Immature natural killer cell (primary cell): ENCODE measurements around the gene RASA3. TPM values are rescaled to one million over a fixed set of nuclear protein-coding genes. Genes with fewer than 3 reads are reported as not detected.

Experiments
- DNase-seq, 3 donors: peaks; one replicate each; pipeline ENCODE4 v3.0.0; 2022; ENCODE audit warnings: mixed read lengths in 1 of 3
- H3K27ac Mint-ChIP-seq, 6 donors: one replicate each; pipeline ENCODE4 v1.8.0; 2020; ENCODE audit warnings: mixed read lengths in 6 of 6, mild to moderate bottlenecking in 5 of 6, inconsistent platforms in 4 of 6, moderate library complexity in 3 of 6
- H3K27me3 Mint-ChIP-seq, 3 donors: one replicate each; pipeline ENCODE4 v1.8.0; 2020 to 2021; ENCODE audit warnings: low read depth in 3 of 3, mild to moderate bottlenecking in 3 of 3, mixed read lengths in 3 of 3, moderate library complexity in 3 of 3, inconsistent platforms in 1 of 3
- H3K36me3 Mint-ChIP-seq, 3 donors: one replicate each; pipeline ENCODE4 v1.8.0; 2020; ENCODE audit warnings: mixed read lengths in 3 of 3, inconsistent platforms in 2 of 3, mild to moderate bottlenecking in 2 of 3
- H3K4me1 Mint-ChIP-seq, 2 donors: one replicate each; pipeline ENCODE4 v1.8.0; 2020; ENCODE audit warnings: inconsistent platforms in 2 of 2, mild to moderate bottlenecking in 2 of 2, mixed read lengths in 2 of 2, moderate library complexity in 1 of 2
- H3K4me3 Mint-ChIP-seq, 5 donors: one replicate each; pipeline ENCODE4 v1.8.0; 2020; ENCODE audit warnings: mild to moderate bottlenecking in 5 of 5, mixed read lengths in 5 of 5, inconsistent platforms in 3 of 5, moderate library complexity in 3 of 5
- H3K9me3 Mint-ChIP-seq, 6 donors: one replicate each; pipeline ENCODE4 v1.8.0; 2020; ENCODE audit warnings: mild to moderate bottlenecking in 6 of 6, mixed read lengths in 6 of 6, inconsistent platforms in 4 of 6, moderate library complexity in 3 of 6
- polyA plus RNA-seq, 3 donors: library from polyadenylated mRNA; unstranded; fragments of 300-500 nt; fragmentation: Illumina TruSeq; gene quantifications; one replicate each; pipeline ENCODE4 v1.2.3, GENCODE V29; 2021

Gene RASA3
- polyA plus RNA-seq, 3 donors from 2014 or later, result 37.4 to 153 (median 64.8) TPM

DNA sequence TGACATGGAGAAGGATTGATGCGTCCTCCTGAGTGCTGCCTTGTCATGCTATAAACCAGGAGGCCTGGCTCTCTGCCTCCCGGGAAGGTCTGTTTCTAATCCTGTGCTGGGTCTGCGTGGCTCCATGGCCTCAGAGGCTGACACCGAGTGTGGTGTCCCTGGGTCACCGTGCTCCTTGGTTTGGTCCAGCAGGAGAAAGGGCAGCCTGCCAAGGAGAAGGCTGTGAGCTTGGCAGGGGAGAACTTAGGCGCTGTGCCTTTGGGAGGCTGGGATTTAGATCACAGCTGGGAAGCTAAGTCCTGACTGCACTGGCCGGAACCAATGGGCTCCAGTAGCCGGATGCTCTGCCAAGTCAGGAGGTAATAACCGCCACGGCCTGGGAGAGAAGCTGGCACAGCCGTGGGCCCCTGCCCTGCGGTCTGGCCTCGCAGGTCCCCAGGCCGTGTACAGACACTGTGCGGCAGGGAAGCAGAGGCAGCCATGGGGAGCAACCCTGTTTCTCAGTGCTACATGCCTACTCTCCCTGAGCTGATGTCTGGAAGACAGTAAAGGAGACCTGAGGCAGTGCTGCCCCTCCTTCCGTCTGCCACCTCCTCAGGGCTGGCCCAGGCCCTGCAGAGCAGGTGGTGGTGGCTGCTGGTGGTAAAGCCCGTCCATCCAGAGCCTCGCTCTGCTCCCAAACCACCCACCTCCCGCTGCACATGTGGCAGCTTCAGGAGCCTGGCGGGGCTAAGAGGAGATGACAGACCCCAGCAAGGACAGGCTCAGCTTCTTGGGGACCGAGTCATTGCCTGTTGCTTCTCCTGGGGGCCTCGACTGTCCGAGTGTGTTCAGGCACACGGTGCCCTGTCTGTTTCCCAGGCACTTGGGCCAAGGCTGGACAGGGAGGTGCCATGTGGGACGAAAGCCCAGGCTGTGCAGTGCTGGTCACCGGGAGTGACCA, 203.5 kb downstream of the RASA3 start:
- Mint-ChIP-seq H3K27ac (no peak overlapping the region), H3K36me3 (no peaks in the 10 kb centered on the region), H3K4me1 (peaks cover 12 to 18% of the 10 kb centered on the region in 2 donors), H3K9me3 (peaks cover 0 to 5% (median 0%) of the 10 kb centered on the region in 6 donors), H3K4me3 (no peak overlapping the region), H3K27me3 (peaks cover 13 to 21% (median 14%) of the 10 kb centered on the region in 3 donors)
- no peak for DNase-seq

Other genes with a start within 250 kb of the RASA3 start
- gene C13orf46, start 158.5 kb downstream of the RASA3 start, polyA plus RNA-seq, result 1 to 10 TPM in 1 of 3 donors, under 1 TPM in 1, not detected in 1; 0.07 to 1.1 TPM
- gene CFAP97D2, start 46.6 kb upstream of the RASA3 start, polyA plus RNA-seq, result 1 to 10 TPM in 1 of 3 donors, under 1 TPM in 2; 0.40 to 1.0 (median 0.44) TPM
- 10 to 100 TPM; 16.0 to 33.1 (median 30.1) TPM for gene CDC16, start 102.3 kb upstream of the RASA3 start, polyA plus RNA-seq
- 10 to 100 TPM in 2 of 3 donors, 1 to 10 TPM in 1; 8.9 to 35.5 (median 23.9) TPM for gene UPF3A, start 149.0 kb upstream of the RASA3 start, polyA plus RNA-seq
- gene CHAMP1, start 181.9 kb upstream of the RASA3 start, polyA plus RNA-seq, result 10 to 100 TPM in 1 of 3 donors, 1 to 10 TPM in 2; 1.8 to 10.2 (median 5.0) TPM